GM12878 (cell line): ENCODE measurements around the gene ENPP7. TPM values are rescaled to one million over a fixed set of nuclear protein-coding genes. Genes with fewer than 3 reads are reported as not detected.

Experiments
- ATAC-seq: fragments of 200-7000 bp; cut with Tn5 transposase; 3 replicates; pipeline ENCODE4 v1.9.1; 2020; ENCODE audit warnings: mild to moderate bottlenecking, moderate library complexity
- BruUV-seq: library from RNA; stranded (reverse); fragments of 400-500 nt; replicated peaks from 2 replicates; lab custom pipeline; 2021; lab: Mats Ljungman, UMichigan
- CTCF ChIA-PET: fragments of 300-600 bp; sonication (Branson Sonifier 250); formaldehyde crosslinking; extraction: SDS; loops from one replicate; lab custom pipeline; 2021; ENCODE audit warnings: inconsistent platforms; lab: Yijun Ruan, JAX
- POLR2A ChIA-PET: fragments of 350-600 bp; formaldehyde crosslinking; extraction: SDS; loops from one replicate; lab custom pipeline; 2021; ENCODE audit warnings: inconsistent platforms; lab: Charles Lee
- RAD21 ChIA-PET: fragments of 300-600 bp; sonication (Branson Sonifier 250); formaldehyde crosslinking; loops from one replicate; lab custom pipeline; 2023; ENCODE audit warnings: antibody characterized with exemption; ENCODE audit not compliant: unreplicated experiment; lab: Charles Lee
- SMC1A ChIA-PET: fragments of 300-600 bp; sonication (Branson Sonifier 250); formaldehyde crosslinking; loops from one replicate; lab custom pipeline; 2023; ENCODE audit not compliant: unreplicated experiment, uncharacterized antibody; lab: Charles Lee
- DNase-seq: peaks from one replicate; pipeline ENCODE4 v3.0.0-alpha.2; 2011; ENCODE audit warnings: low read depth, low spot score
- FAIRE-seq: peaks from 3 replicates; lab custom pipeline; 2011; peaks lifted over from hg19 to GRCh38; lab: Jason Lieb, UNC
- H2AFZ ChIP-seq: 2 replicates; pipeline ENCODE4 v1.6.0; 2011; ENCODE audit warnings: low read depth, low read length, control low read depth; ENCODE audit not compliant: control insufficient read depth
- H3K27ac ChIP-seq: 2 replicates; pipeline ENCODE4 v1.5.1; 2011; ENCODE audit warnings: control low read depth; ENCODE audit not compliant: control insufficient read depth, insufficient read depth
- H3K27me3 ChIP-seq, 2 experiments: replicated peaks in 1 of 2; 2 replicates each; pipeline versions ENCODE4 v1.6.0 to v1.6.1; 2011; ENCODE audit warnings: low read length in 1 of 2; ENCODE audit not compliant: control insufficient read depth in 2 of 2, insufficient read depth in 2 of 2
- H3K36me3 ChIP-seq, 2 experiments: 2 replicates each; pipeline ENCODE4 v1.5.1; 2011; ENCODE audit warnings: low read length in 1 of 2; ENCODE audit not compliant: control insufficient read depth in 2 of 2, insufficient read depth in 2 of 2
- H3K4me1 ChIP-seq: 2 replicates; pipeline ENCODE4 v1.6.1; 2011; ENCODE audit warnings: mild to moderate bottlenecking, low read length, moderate library complexity, mixed read lengths; ENCODE audit not compliant: control insufficient read depth, insufficient read depth
- H3K4me2 ChIP-seq: 2 replicates; pipeline ENCODE4 v1.6.0; 2011; ENCODE audit warnings: control low read depth; ENCODE audit not compliant: control insufficient read depth, insufficient read depth
- H3K4me3 ChIP-seq: fragments of 200-600 bp; sonication (generic); 2 replicates; pipeline ENCODE4 v1.5.1; 2016
- H3K79me2 ChIP-seq: 2 replicates; pipeline ENCODE4 v1.6.0; 2011; ENCODE audit warnings: low read length; ENCODE audit not compliant: control insufficient read depth, insufficient read depth
- H3K9ac ChIP-seq: 2 replicates; pipeline ENCODE4 v1.8.0; 2011; ENCODE audit warnings: low read length, control low read depth, mixed read lengths; ENCODE audit not compliant: control insufficient read depth, insufficient read depth
- H3K9me3 ChIP-seq: replicated peaks from 3 replicates; pipeline ENCODE4 v1.5.1; 2011; ENCODE audit warnings: mild to moderate bottlenecking, low read length; ENCODE audit not compliant: control insufficient read depth, insufficient read depth
- H4K20me1 ChIP-seq: 2 replicates; pipeline ENCODE4 v1.6.0; 2011; ENCODE audit not compliant: control insufficient read depth, insufficient read depth
- CREB1 ChIP-seq: IDR thresholded peaks from 2 replicates; pipeline ENCODE4 v1.6.1; 2012; ENCODE audit warnings: low read depth, mild to moderate bottlenecking, inconsistent platforms
- CTCF ChIP-seq, 3 experiments: IDR thresholded peaks in 2 of 3; conservative IDR thresholded peaks in 1 of 3; 2 replicates each; pipeline ENCODE4 v1.5.1; 2011; ENCODE audit warnings: low read depth in 3 of 3, low read length in 3 of 3, mild to moderate bottlenecking in 3 of 3, control low read depth in 2 of 3, moderate library complexity in 2 of 3, inconsistent platforms in 1 of 3, mixed read lengths in 1 of 3; ENCODE audit not compliant: control insufficient read depth in 2 of 3, insufficient read depth in 1 of 3; ENCODE audit errors: extremely low read depth in 1 of 3
- IRF5 ChIP-seq: fragments of 450-650 bp; IDR thresholded peaks from 2 replicates; pipeline ENCODE4 v1.6.1; 2017; ENCODE audit warnings: borderline replicate concordance
- MAX ChIP-seq: IDR thresholded peaks from 2 replicates; pipeline ENCODE4 v1.6.1; 2012; ENCODE audit warnings: low read depth, low read length, improper control_type of control experiment
- MYB ChIP-seq: fragments of 150-350 bp; IDR thresholded peaks from 2 replicates; pipeline ENCODE4 v1.6.1; 2014; ENCODE audit warnings: mild to moderate bottlenecking, low read depth, low read length, borderline replicate concordance
- PAX8 ChIP-seq: fragments of 450-650 bp; IDR thresholded peaks from 2 replicates; pipeline ENCODE4 v1.6.1; 2017; ENCODE audit warnings: mild to moderate bottlenecking, moderate library complexity
- RAD21 ChIP-seq: IDR thresholded peaks from 2 replicates; pipeline ENCODE4 v1.6.1; 2011; ENCODE audit warnings: mild to moderate bottlenecking, low read depth, low read length, moderate library complexity; ENCODE audit not compliant: insufficient read depth
- SMC3 ChIP-seq: IDR thresholded peaks from 2 replicates; pipeline ENCODE4 v1.6.1; 2011; ENCODE audit warnings: low read length, improper control_type of control experiment, borderline replicate concordance
- STAT1 ChIP-seq: fragments of 450-650 bp; conservative IDR thresholded peaks from 2 replicates; pipeline ENCODE4 v1.6.1; 2014; ENCODE audit warnings: antibody characterized with exemption, mild to moderate bottlenecking
- TCF7 ChIP-seq: IDR thresholded peaks from 2 replicates; pipeline ENCODE4 v1.6.1; 2014; ENCODE audit warnings: antibody characterized with exemption, borderline replicate concordance
- WGBS: methylation state at CpG from one replicate; pipeline ENCODE4 v1.1.6; 2016; ENCODE audit warnings: low lambda C conversion rate; ENCODE audit not compliant: insufficient replicate concordance, insufficient coverage; ENCODE audit errors: missing lambda C conversion rate; 5-methylcytosine and 5-hydroxymethylcytosine counted together
- in situ Hi-C: fragments of 300-500 bp; cut with MboI; formaldehyde crosslinking; loops from 9 replicates; pipeline ENCODE4 v1.14.3; 2018; ENCODE audit warnings: mixed read lengths
- intact Hi-C: fragments of 100-400 bp; cut with micrococcal nuclease; formaldehyde crosslinking; loops from one replicate; pipeline ENCODE4 v1.14.2; 2022; ENCODE audit not compliant: unreplicated experiment
- polyA plus RNA-seq, 11 experiments: library from polyadenylated mRNA; depleted of rRNA in 4 of 11; unstranded in 6 of 11; stranded (reverse) in 5 of 11; fragments of >200 nt; fragmentation: Nextera tagmentation in 4 of 11; fragmentation: Illumina TruSeq in 1 of 11; extraction: Ambion mirVana in 4 of 11; extraction: Trizol in 1 of 11; gene quantifications; 1 replicate in 1 of 11; 2 replicates in 10 of 11; pipeline versions ENCODE4 v1.2.1 to v1.2.3, GENCODE V29; 2011 to 2016; ENCODE audit warnings: inconsistent platforms in 2 of 11, missing spikeins in 2 of 11, low read depth in 1 of 11
- total RNA-seq, 4 experiments: library from RNA; depleted of rRNA in 3 of 4; stranded (reverse); fragments of >200 nt in 3 of 4; fragmentation: Illumina TruSeq in 1 of 4; extraction: Trizol in 1 of 4; gene quantifications; 2 replicates each; pipeline versions ENCODE4 v1.2.1 to v1.2.3, GENCODE V29; 2013 to 2021

The ENPP7 gene
- total and polyA plus RNA-seq, 10 of the 15 experiments (the other 5 are each of a cell fraction or from before 2014, with no cell fraction given), result 0.04 to 0.41 (median 0.18) TPM; not detected in 1

- CTCF ChIA-PET, result interaction anchor here (0.6 to 1.0 kb wide), 8 partner anchors 11 to 736 kb away, joined by 3 to 5 read pairs (median 4); no protein-coding TSS in a partner anchor
- Histone ChIP-seq H2AFZ (no peak overlapping the region), H3K4me2 (no peak overlapping the region), H3K9ac (no peak overlapping the region), H3K27ac (no peak overlapping the region), H3K79me2 (no peaks in the 10 kb centered on the region), H3K27me3 (no peaks in the 10 kb centered on the region), H4K20me1 (no peaks in the 10 kb centered on the region), H3K36me3 (no peaks in the 10 kb centered on the region), H3K9me3 (no peaks in the 10 kb centered on the region; the same call in 2 of the 3 replicates), H3K4me3 (no peak overlapping the region), H3K4me1 (no peaks in the 10 kb centered on the region)
- RAD21 ChIA-PET, result interaction anchor here (0.6 to 2.0 kb wide), 2 partner anchors 307 to 518 kb away, joined by 4 to 5 read pairs; no protein-coding TSS in a partner anchor
- TF ChIP-seq CREB1 (no peak), STAT1 (no peak), RAD21 (peak; percentile 71), IRF5 (no peak), SMC3 (peak; percentile 67), TCF7 (peak; percentile 66; the same call in 1 of the 2 replicates), PAX8 (no peak), MYB (no peak), CTCF (IDR thresholded peaks at IDR 0.05 in 2 of 3, conservative IDR thresholded peaks at IDR 0.05 in 1 of 3; ENCODE audit: control insufficient read depth in 2 of 3, extremely low read depth in 1 of 3, insufficient read depth in 1 of 3, low read depth in 3 of 3, low read length in 3 of 3) (peak; percentile 65 to 74 (median 72)), MAX (no peak)
- POLR2A ChIA-PET, result no interaction called here
- SMC1A ChIA-PET, result interaction anchor here (0.6 to 1.5 kb wide), 2 partner anchors 308 to 316 kb away, joined by 3 read pairs; no protein-coding TSS in a partner anchor
- peak; percentile 79 for ATAC-seq
- peak; percentile 70 for FAIRE-seq
- no peak for DNase-seq
- intact Hi-C loops (loop anchor here (5.0 to 10.0 kb wide), 2 partner anchors 283 to 306 kb away; no protein-coding TSS in a partner anchor), in situ Hi-C loops (no loop called here)
- no TSS peak for BruUV-seq
- 21% methylated on average over 29 of the region's 35 CpGs for WGBS
These were observed 22.5 kb upstream of the ENPP7 start for GRCh38 chr17:79707931-79708891.
